Testis (tissue), 2 donors: Measurements from ENCODE around the gene NET1.

Experiments used
- CTCF ChIP-seq, 3 experiments: fragments of 450-650 bp in 2 of 3; fragments of 200-600 bp in 1 of 3; sonication (generic) in 1 of 3; IDR thresholded peaks; one replicate each; pipeline ENCODE4 v1.5.1; 2016 to 2019; ENCODE audit warnings: antibody characterized with exemption in 3 of 3, mild to moderate bottlenecking in 2 of 3, moderate library complexity in 1 of 3
- POLR2A ChIP-seq: fragments of 450-650 bp; IDR thresholded peaks from one replicate; pipeline ENCODE4 v1.6.1; 2017; ENCODE audit warnings: antibody characterized with exemption, mild to moderate bottlenecking, moderate library complexity

GRCh38 chr10:5458425-5458824 is 46.1 kb downstream of the NET1 start:
- TF ChIP-seq POLR2A (no peak), CTCF (IDR thresholded peaks at IDR 0.05) (no peak)
